ENCODE results near the gene MYO18B.

Gene MYO18B

GRCh38 chr22:25818541-25818940 is 76.6 kb downstream of the MYO18B start:
- H3K4me3 ChIP-seq (ENCODE audit: low read depth, low read length), result no peak overlapping the region

GRCh38 chr22:25822344-25822743 is 80.4 kb downstream of the MYO18B start:
- no peak overlapping the region for H3K4me3 ChIP-seq (ENCODE audit: low read depth, low read length)

GRCh38 chr22:25823276-25823675 is 81.3 kb downstream of the MYO18B start:
- no peak overlapping the region for H3K4me3 ChIP-seq (ENCODE audit: low read depth, low read length)

GRCh38 chr22:25824828-25825423 is 82.9 kb downstream of the MYO18B start:
- no peak overlapping the region for H3K4me3 ChIP-seq (ENCODE audit: low read depth, low read length)

- no peak overlapping the region for H3K4me3 ChIP-seq (ENCODE audit: low read depth, low read length)
Measured at GRCh38 chr22:25827415-25827814, 85.4 kb downstream of the MYO18B start.

GRCh38 chr22:25828422-25828821 is 86.4 kb downstream of the MYO18B start:
- H3K4me3 ChIP-seq (ENCODE audit: low read depth, low read length), result no peak overlapping the region

GRCh38 chr22:25829237-25829636 is 87.2 kb downstream of the MYO18B start:
- H3K4me3 ChIP-seq (ENCODE audit: low read depth, low read length), result no peak overlapping the region

GRCh38 chr22:25829808-25830777 is 88.1 kb downstream of the MYO18B start:
- no peak overlapping the region for H3K4me3 ChIP-seq (ENCODE audit: low read depth, low read length)

GRCh38 chr22:25833091-25833490 is 91.1 kb downstream of the MYO18B start:
- H3K4me3 ChIP-seq (ENCODE audit: low read depth, low read length), result no peak overlapping the region

- H3K4me3 ChIP-seq (ENCODE audit: low read depth, low read length), result no peak overlapping the region
Measured at GRCh38 chr22:25833676-25834075, 91.7 kb downstream of the MYO18B start.

GRCh38 chr22:25834490-25834889 is 92.5 kb downstream of the MYO18B start:
- H3K4me3 ChIP-seq (ENCODE audit: low read depth, low read length), result no peak overlapping the region

GRCh38 chr22:25835348-25835747 is 93.4 kb downstream of the MYO18B start:
- H3K4me3 ChIP-seq (ENCODE audit: low read depth, low read length), result no peak overlapping the region

- no peak overlapping the region for H3K4me3 ChIP-seq (ENCODE audit: low read depth, low read length)
Measured at GRCh38 chr22:25837288-25837900, 95.4 kb downstream of the MYO18B start.

- H3K4me3 ChIP-seq (ENCODE audit: low read depth, low read length), result no peak overlapping the region
Measured at GRCh38 chr22:25838960-25839741, 97.2 kb downstream of the MYO18B start.

- H3K4me3 ChIP-seq (ENCODE audit: low read depth, low read length), result no peak overlapping the region
Measured at GRCh38 chr22:25839755-25840154, 97.8 kb downstream of the MYO18B start.

GRCh38 chr22:25840167-25840566 is 98.2 kb downstream of the MYO18B start:
- H3K4me3 ChIP-seq (ENCODE audit: low read depth, low read length), result no peak overlapping the region

GRCh38 chr22:25840891-25841290 is 98.9 kb downstream of the MYO18B start:
- no peak overlapping the region for H3K4me3 ChIP-seq (ENCODE audit: low read depth, low read length)

- H3K4me3 ChIP-seq (ENCODE audit: low read depth, low read length), result no peak overlapping the region
Measured at GRCh38 chr22:25841775-25842174, 99.8 kb downstream of the MYO18B start.

- no peak overlapping the region for H3K4me3 ChIP-seq (ENCODE audit: low read depth, low read length)
Measured at GRCh38 chr22:25843660-25844405, 101.8 kb downstream of the MYO18B start.

GRCh38 chr22:25844601-25845000 is 102.6 kb downstream of the MYO18B start:
- H3K4me3 ChIP-seq (ENCODE audit: low read depth, low read length), result no peak overlapping the region
